ENCODE data around the gene KIF14. TPM values are rescaled to one million over a fixed set of nuclear protein-coding genes. Genes with fewer than 3 reads are reported as not detected.

The KIF14 gene
- total and polyA plus RNA-seq, 2 donors (not counting 3 experiments of a cell fraction or from before 2014, with no cell fraction given) = 1.5 to 13.8 TPM

DNA sequence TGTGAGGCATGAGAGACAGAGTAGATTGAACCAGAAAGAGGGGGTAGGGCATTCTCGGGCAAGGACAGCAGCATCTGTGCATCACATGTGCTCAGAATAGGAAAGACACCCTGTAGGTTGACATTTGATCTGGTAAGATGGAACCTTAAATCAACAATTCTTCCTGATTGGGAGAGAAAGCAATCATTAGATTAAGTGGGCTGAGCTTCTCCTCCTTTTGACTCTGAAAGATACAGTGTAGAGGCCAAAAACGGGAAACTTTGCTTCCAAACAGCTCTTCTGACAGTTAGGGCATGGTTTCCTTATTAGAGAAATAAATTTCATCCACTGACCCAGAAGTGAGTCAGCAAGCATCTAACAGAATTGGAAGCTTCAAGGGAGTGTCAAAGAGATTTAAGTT, 9.7 kb downstream of the KIF14 start:
- no peaks in the 10 kb centered on the region for H3K4me1 ChIP-seq (ENCODE audit: control insufficient read depth, extremely low read depth, insufficient read depth, low read length)
- no peak for TF ChIP-seq POLR2A (IDR thresholded peaks at IDR 0.05; ENCODE audit: low read depth, low read length)
- no peak for TF ChIP-seq EZH2 (IDR thresholded peaks at IDR 0.05; ENCODE audit: borderline replicate concordance, low read depth, low read length, severe bottlenecking)
- TF ChIP-seq GATA2 (IDR thresholded peaks at IDR 0.05; ENCODE audit: insufficient read depth, insufficient read length, low read depth, low read length) = no peak
- TF ChIP-seq JUN (IDR thresholded peaks at IDR 0.05; ENCODE audit: borderline replicate concordance, insufficient read depth, insufficient read length, low read depth) = no peak
- TF ChIP-seq, protein P1, sequence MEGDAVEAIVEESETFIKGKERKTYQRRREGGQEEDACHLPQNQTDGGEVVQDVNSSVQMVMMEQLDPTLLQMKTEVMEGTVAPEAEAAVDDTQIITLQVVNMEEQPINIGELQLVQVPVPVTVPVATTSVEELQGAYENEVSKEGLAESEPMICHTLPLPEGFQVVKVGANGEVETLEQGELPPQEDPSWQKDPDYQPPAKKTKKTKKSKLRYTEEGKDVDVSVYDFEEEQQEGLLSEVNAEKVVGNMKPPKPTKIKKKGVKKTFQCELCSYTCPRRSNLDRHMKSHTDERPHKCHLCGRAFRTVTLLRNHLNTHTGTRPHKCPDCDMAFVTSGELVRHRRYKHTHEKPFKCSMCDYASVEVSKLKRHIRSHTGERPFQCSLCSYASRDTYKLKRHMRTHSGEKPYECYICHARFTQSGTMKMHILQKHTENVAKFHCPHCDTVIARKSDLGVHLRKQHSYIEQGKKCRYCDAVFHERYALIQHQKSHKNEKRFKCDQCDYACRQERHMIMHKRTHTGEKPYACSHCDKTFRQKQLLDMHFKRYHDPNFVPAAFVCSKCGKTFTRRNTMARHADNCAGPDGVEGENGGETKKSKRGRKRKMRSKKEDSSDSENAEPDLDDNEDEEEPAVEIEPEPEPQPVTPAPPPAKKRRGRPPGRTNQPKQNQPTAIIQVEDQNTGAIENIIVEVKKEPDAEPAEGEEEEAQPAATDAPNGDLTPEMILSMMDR (IDR thresholded peaks at IDR 0.05; ENCODE audit: extremely low read depth in 1 of 2, insufficient read depth in 1 of 2, low read depth in 1 of 2, low read length in 2 of 2) = no peak
- no peak for TF ChIP-seq MAX (IDR thresholded peaks at IDR 0.05; ENCODE audit: insufficient read depth, insufficient read length)
- TF ChIP-seq FOS (IDR thresholded peaks at IDR 0.05; ENCODE audit: borderline replicate concordance, insufficient read depth, low read length) = no peak
- no peak for TF ChIP-seq MYC (IDR thresholded peaks at IDR 0.05; ENCODE audit: low read depth, low read length)
- TF ChIP-seq POLR2AphosphoS5 (IDR thresholded peaks at IDR 0.05; ENCODE audit: insufficient read depth, low read depth, low read length) = no peak
- intact Hi-C loops (cut with micrococcal nuclease) = no loop called here
- no peaks in the 10 kb centered on the region for H3K9me3 ChIP-seq (replicated peaks; ENCODE audit: control insufficient read depth, insufficient read depth, low read length)
- peaks cover 0 to 5% of the 10 kb centered on the region in 2 experiments for H3K36me3 ChIP-seq (ENCODE audit: control insufficient read depth in 2 of 2, extremely low read depth in 1 of 2, insufficient read depth in 2 of 2, low read length in 2 of 2)
- dilution Hi-C loops (cut with MboI; ENCODE audit: extremely low pct_ligation_motif_present, low sequenced_read_pairs) = loop anchor here (25.0 kb wide), 1 partner anchor 176 kb away; no protein-coding TSS in a partner anchor
- DNase-seq (ENCODE audit: low read depth, low spot score) (no peak), FAIRE-seq (no peak)
- H3K27ac ChIP-seq (ENCODE audit: insufficient read depth, low read depth, low read length) = no peak overlapping the region
- H4K20me1 ChIP-seq (replicated peaks; ENCODE audit: control insufficient read depth, extremely low read depth, insufficient read depth, low read length) = no peaks in the 10 kb centered on the region
- H3K4me3 ChIP-seq (replicated peaks in 1 of 3; ENCODE audit: insufficient read depth in 1 of 3, low read depth in 1 of 3, low read length in 3 of 3) = no peak overlapping the region
- BruUV-seq (replicated peaks) = no TSS peak
- H3K79me2 ChIP-seq (ENCODE audit: control insufficient read depth, insufficient read depth, low read length) = no peaks in the 10 kb centered on the region
- H2AFZ ChIP-seq (ENCODE audit: low read depth, low read length) = no peak overlapping the region
- POLR2A ChIA-PET = no interaction called here
- no peak overlapping the region for H3K9ac ChIP-seq (replicated peaks; ENCODE audit: extremely low read depth, insufficient read depth, low read length)
- H3K27me3 ChIP-seq (ENCODE audit: control insufficient read depth in 2 of 2, insufficient read depth in 2 of 2, low read length in 2 of 2) = no peaks in the 10 kb centered on the region
- CTCF ChIA-PET = interaction anchor here (1.6 to 2.1 kb wide), 2 partner anchors 10 to 11 kb away, joined by 5 to 11 read pairs; partner anchors contain the start of gene KIF14
- H3K4me2 ChIP-seq (ENCODE audit: insufficient read depth, low read length) = no peak overlapping the region
- no peaks in the 10 kb centered on the region for H3K9me1 ChIP-seq (replicated peaks; ENCODE audit: control insufficient read depth, extremely low read depth, insufficient read depth, low read length)

All from endothelial cell of umbilical vein (primary cell).